Endothelial cell of umbilical vein (primary cell): ENCODE data around the gene SYNJ1. TPM values are rescaled to one million over a fixed set of nuclear protein-coding genes. Genes with fewer than 3 reads are reported as not detected.

Experiments
- BruUV-seq: library from RNA; stranded (reverse); fragments of 400-500 nt; replicated peaks from 2 replicates; lab custom pipeline; 2021; lab: Mats Ljungman, UMichigan
- CTCF ChIA-PET: fragments of 300-600, 350-600 bp; sonication (Branson Sonifier 250); formaldehyde crosslinking; loops from one replicate; lab custom pipeline; 2021; ENCODE audit warnings: antibody characterized with exemption, inconsistent platforms; lab: Charles Lee
- POLR2A ChIA-PET: fragments of 300-600, 350-600 bp; sonication (Branson Sonifier 250); formaldehyde crosslinking; loops from one replicate; lab custom pipeline; 2021; ENCODE audit warnings: antibody characterized with exemption, inconsistent platforms; lab: Charles Lee
- DNase-seq: peaks from one replicate; pipeline ENCODE4 v3.0.0-alpha.2; 2011; ENCODE audit warnings: low read depth, low spot score
- FAIRE-seq: peaks from 2 replicates; lab custom pipeline; 2011; peaks lifted over from hg19 to GRCh38; lab: Jason Lieb, UNC
- H2AFZ ChIP-seq: 2 replicates; pipeline ENCODE4 v1.6.0; 2012; ENCODE audit warnings: low read depth, low read length, control low read depth, inconsistent platforms
- H3K27ac ChIP-seq: 2 replicates; pipeline ENCODE4 v1.5.1; 2011; ENCODE audit warnings: low read depth, mild to moderate bottlenecking, control low read depth, low read length, moderate library complexity; ENCODE audit not compliant: insufficient read depth
- H3K27me3 ChIP-seq, 2 experiments: 2 replicates each; pipeline versions ENCODE4 v1.6.0 to v1.6.1; 2011; ENCODE audit warnings: low read length in 2 of 2, mixed read lengths in 1 of 2; ENCODE audit not compliant: control insufficient read depth in 2 of 2, insufficient read depth in 2 of 2
- H3K36me3 ChIP-seq, 2 experiments: 2 replicates in 1 of 2; 3 replicates in 1 of 2; pipeline ENCODE4 v1.5.1; 2011; ENCODE audit warnings: low read length in 2 of 2, mild to moderate bottlenecking in 1 of 2, moderate library complexity in 1 of 2; ENCODE audit not compliant: control insufficient read depth in 2 of 2, insufficient read depth in 2 of 2; ENCODE audit errors: extremely low read depth in 1 of 2
- H3K4me1 ChIP-seq: 3 replicates; pipeline ENCODE4 v1.5.1; 2011; ENCODE audit warnings: mild to moderate bottlenecking, low read length; ENCODE audit not compliant: control insufficient read depth, insufficient read depth; ENCODE audit errors: extremely low read depth
- H3K4me2 ChIP-seq: 2 replicates; pipeline ENCODE4 v1.6.1; 2011; ENCODE audit warnings: low read length, control low read depth, mixed read lengths; ENCODE audit not compliant: insufficient read depth
- H3K4me3 ChIP-seq, 3 experiments: fragments of 200-600 bp in 1 of 3; sonication (generic), shearing (Covaris generic) in 1 of 3; replicated peaks in 1 of 3; 2 replicates each; pipeline ENCODE4 v1.5.1; 2011 to 2016; ENCODE audit warnings: control low read depth in 3 of 3, low read length in 3 of 3, mild to moderate bottlenecking in 2 of 3, inconsistent platforms in 1 of 3, low read depth in 1 of 3, moderate library complexity in 1 of 3; ENCODE audit not compliant: insufficient read depth in 1 of 3
- H3K79me2 ChIP-seq: 2 replicates; pipeline ENCODE4 v1.6.0; 2012; ENCODE audit warnings: low read length, inconsistent platforms; ENCODE audit not compliant: control insufficient read depth, insufficient read depth
- H3K9ac ChIP-seq: replicated peaks from 2 replicates; pipeline ENCODE3; 2011; ENCODE audit warnings: low read length, control low read depth; ENCODE audit not compliant: insufficient read depth; ENCODE audit errors: extremely low read depth
- H3K9me1 ChIP-seq: replicated peaks from 3 replicates; pipeline ENCODE4 v1.6.0; 2011; ENCODE audit warnings: mild to moderate bottlenecking, low read length; ENCODE audit not compliant: control insufficient read depth, insufficient read depth; ENCODE audit errors: extremely low read depth
- H3K9me3 ChIP-seq: replicated peaks from 2 replicates; pipeline ENCODE4 v1.5.1; 2012; ENCODE audit warnings: low read length, inconsistent platforms; ENCODE audit not compliant: control insufficient read depth, insufficient read depth
- H4K20me1 ChIP-seq: replicated peaks from 2 replicates; pipeline ENCODE3; 2011; ENCODE audit warnings: mild to moderate bottlenecking, low read length; ENCODE audit not compliant: control insufficient read depth, insufficient read depth; ENCODE audit errors: extremely low read depth
- EZH2 ChIP-seq: IDR thresholded peaks from 2 replicates; pipeline ENCODE4 v1.6.1; 2012; ENCODE audit warnings: borderline replicate concordance, low read depth, mild to moderate bottlenecking, moderate library complexity, low read length, inconsistent platforms; ENCODE audit not compliant: severe bottlenecking
- FOS ChIP-seq: IDR thresholded peaks from 2 replicates; pipeline ENCODE4 v1.6.1; 2011; ENCODE audit warnings: mild to moderate bottlenecking, low read length, moderate library complexity, borderline replicate concordance; ENCODE audit not compliant: insufficient read depth
- GATA2 ChIP-seq: IDR thresholded peaks from 2 replicates; pipeline ENCODE4 v1.7.0; 2011; ENCODE audit warnings: low read depth, mild to moderate bottlenecking, moderate library complexity, mixed read lengths, low read length; ENCODE audit not compliant: insufficient read length, insufficient read depth
- JUN ChIP-seq: IDR thresholded peaks from 2 replicates; pipeline ENCODE4 v1.6.1; 2011; ENCODE audit warnings: borderline replicate concordance, low read depth; ENCODE audit not compliant: insufficient read length, insufficient read depth
- MYC ChIP-seq: IDR thresholded peaks from one replicate; pipeline ENCODE4 v1.6.1; 2011; ENCODE audit warnings: mild to moderate bottlenecking, low read depth, low read length
- POLR2A ChIP-seq: IDR thresholded peaks from 2 replicates; pipeline ENCODE4 v1.6.1; 2012; ENCODE audit warnings: low read depth, mild to moderate bottlenecking, control low read depth, low read length
- POLR2AphosphoS5 ChIP-seq: IDR thresholded peaks from 2 replicates; pipeline ENCODE4 v1.6.1; 2012; ENCODE audit warnings: low read depth, mild to moderate bottlenecking, control low read depth, low read length, moderate library complexity; ENCODE audit not compliant: insufficient read depth
- dilution Hi-C: fragments of 300-500 bp; cut with MboI; formaldehyde crosslinking; loops from one replicate; pipeline ENCODE4 v1.15.0; 2019; ENCODE audit warnings: low sequenced_read_pairs; ENCODE audit not compliant: extremely low pct_ligation_motif_present
- intact Hi-C: fragments of 100-400 bp; cut with micrococcal nuclease; formaldehyde crosslinking; loops from one replicate; pipeline ENCODE4 v1.10.0; 2022
- polyA plus RNA-seq, 4 experiments: library from polyadenylated mRNA; depleted of rRNA in 3 of 4; stranded (reverse) in 3 of 4; unstranded in 1 of 4; fragments of >200 nt; gene quantifications; 2 replicates each; pipeline versions ENCODE4 v1.2.1 to v1.2.3, GENCODE V29; 2011 to 2012; ENCODE audit warnings: missing spikeins in 1 of 4
- total RNA-seq: library from RNA; stranded (reverse); gene quantifications from 2 replicates; pipeline ENCODE4 v1.2.3, GENCODE V29; 2021
- TF ChIP-seq, protein P1 (sequence below): IDR thresholded peaks from 2 replicates; pipeline ENCODE4 v1.6.1; 2011; ENCODE audit not compliant: insufficient read depth, insufficient read length
- TF ChIP-seq, protein P2 (sequence below), 2 donors: IDR thresholded peaks; 1 replicate in 1 of 2; 2 replicates in 1 of 2; pipeline ENCODE4 v1.5.1; 2011; ENCODE audit warnings: low read length in 2 of 2, mild to moderate bottlenecking in 2 of 2, moderate library complexity in 2 of 2, control low read depth in 1 of 2, inconsistent platforms in 1 of 2, low read depth in 1 of 2; ENCODE audit not compliant: insufficient read depth in 1 of 2; ENCODE audit errors: extremely low read depth in 1 of 2

SYNJ1 gene
- total and polyA plus RNA-seq, 2 donors (not counting 3 experiments of a cell fraction or from before 2014, with no cell fraction given) = 5.9 to 17.0 TPM

DNA sequence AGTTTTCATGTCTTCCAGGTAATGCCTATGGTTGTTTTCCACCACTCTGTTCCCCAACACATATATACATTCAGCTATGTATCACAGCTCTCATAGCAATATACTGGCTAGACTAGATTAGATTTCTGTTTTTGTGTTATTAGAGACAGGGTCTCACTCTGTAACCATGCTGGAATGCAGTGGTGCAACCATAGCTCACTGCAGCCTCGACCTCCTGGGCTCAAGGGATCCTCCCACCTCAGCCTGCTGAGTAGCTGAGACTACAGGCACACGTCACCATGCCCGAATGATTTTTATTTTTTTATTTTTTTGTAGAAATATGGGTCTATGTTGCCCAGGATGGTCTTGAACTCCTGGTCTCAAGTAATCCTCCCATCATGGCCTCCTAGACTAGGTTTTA lies 37.7 kb downstream of the SYNJ1 start:
- no peak for DNase-seq
- H3K4me3 ChIP-seq = no peak overlapping the region
- TF ChIP-seq GATA2 (no peak), JUN (no peak), MYC (no peak), POLR2A (no peak)
- dilution Hi-C loops (no loop called here), intact Hi-C loops (no loop called here)
- H3K4me2 ChIP-seq = no peak overlapping the region
- peaks cover 0 to 4% of the 10 kb centered on the region in 2 experiments for H3K36me3 ChIP-seq
- POLR2A ChIA-PET = no interaction called here
- H3K27ac ChIP-seq = no peak overlapping the region
- no peaks in the 10 kb centered on the region for H4K20me1 ChIP-seq
- no TSS peak for BruUV-seq
- H3K4me1 ChIP-seq = peaks cover 12% of the 10 kb centered on the region
- no peaks in the 10 kb centered on the region for H3K79me2 ChIP-seq
- no peaks in the 10 kb centered on the region for H3K27me3 ChIP-seq
- H2AFZ ChIP-seq = no peak overlapping the region
- CTCF ChIA-PET = interaction anchor here (0.6 to 1.2 kb wide), 2 partner anchors 11 to 136 kb away, joined by 3 to 4 read pairs; no protein-coding TSS in a partner anchor
- no peak for FAIRE-seq
- H3K9me3 ChIP-seq = no peaks in the 10 kb centered on the region
- no peak overlapping the region for H3K9ac ChIP-seq
- H3K9me1 ChIP-seq = no peaks in the 10 kb centered on the region

DNA sequence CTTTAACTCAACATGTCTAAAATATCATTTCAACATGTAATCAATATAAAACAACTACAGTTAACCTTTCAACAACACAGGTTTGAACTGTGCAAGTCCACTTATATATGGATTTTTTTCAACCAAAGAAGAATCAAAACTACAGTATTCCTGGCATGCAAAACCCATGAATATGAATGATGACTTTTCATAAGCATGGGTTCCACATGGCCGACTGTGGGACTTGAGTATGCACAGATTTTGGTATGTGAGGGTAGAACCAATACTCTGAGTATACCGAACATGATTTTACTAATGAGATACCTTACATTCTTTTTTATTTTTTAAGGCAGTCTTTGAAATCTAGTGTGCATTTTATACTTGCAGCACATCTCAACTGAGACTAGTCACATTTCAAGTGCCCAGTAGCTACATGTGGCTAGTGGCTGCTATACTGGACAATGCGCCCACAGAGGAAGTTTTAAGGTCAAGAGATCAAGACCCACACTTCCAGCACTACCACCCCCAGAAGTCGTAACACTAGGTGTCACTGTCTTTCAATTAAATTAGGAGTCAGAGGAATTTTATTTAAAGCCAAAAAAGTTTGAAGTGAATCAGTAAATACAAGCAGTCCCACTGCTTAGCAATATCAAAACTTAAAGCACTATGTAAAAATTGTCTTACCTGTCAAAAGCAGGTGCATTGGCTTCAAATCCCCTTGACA lies 40.0 kb downstream of the SYNJ1 start:
- ChIA-PET CTCF (interaction anchor here (0.9 to 1.3 kb wide), 3 partner anchors 28 to 145 kb away, joined by 3 to 4 read pairs (median 3); no protein-coding TSS in a partner anchor), POLR2A (no interaction called here)
- Histone ChIP-seq H3K79me2 (no peaks in the 10 kb centered on the region), H3K4me3 (no peak overlapping the region), H3K9ac (no peak overlapping the region), H3K27ac (no peak overlapping the region), H3K9me1 (no peaks in the 10 kb centered on the region), H2AFZ (no peak overlapping the region), H3K4me1 (peaks cover 7% of the 10 kb centered on the region), H4K20me1 (no peaks in the 10 kb centered on the region), H3K27me3 (no peaks in the 10 kb centered on the region), H3K4me2 (no peak overlapping the region), H3K9me3 (no peaks in the 10 kb centered on the region), H3K36me3 (peaks cover 0 to 4% of the 10 kb centered on the region in 2 experiments)
- FAIRE-seq (no peak), DNase-seq (peak; percentile 69)
- no peak for TF ChIP-seq FOS
- TF ChIP-seq, protein P1, sequence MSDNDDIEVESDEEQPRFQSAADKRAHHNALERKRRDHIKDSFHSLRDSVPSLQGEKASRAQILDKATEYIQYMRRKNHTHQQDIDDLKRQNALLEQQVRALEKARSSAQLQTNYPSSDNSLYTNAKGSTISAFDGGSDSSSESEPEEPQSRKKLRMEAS = no peak
- no peak for TF ChIP-seq EZH2
- TF ChIP-seq GATA2 = no peak
- TF ChIP-seq POLR2A = no peak
- TF ChIP-seq POLR2AphosphoS5 = no peak
- TF ChIP-seq, protein P2, sequence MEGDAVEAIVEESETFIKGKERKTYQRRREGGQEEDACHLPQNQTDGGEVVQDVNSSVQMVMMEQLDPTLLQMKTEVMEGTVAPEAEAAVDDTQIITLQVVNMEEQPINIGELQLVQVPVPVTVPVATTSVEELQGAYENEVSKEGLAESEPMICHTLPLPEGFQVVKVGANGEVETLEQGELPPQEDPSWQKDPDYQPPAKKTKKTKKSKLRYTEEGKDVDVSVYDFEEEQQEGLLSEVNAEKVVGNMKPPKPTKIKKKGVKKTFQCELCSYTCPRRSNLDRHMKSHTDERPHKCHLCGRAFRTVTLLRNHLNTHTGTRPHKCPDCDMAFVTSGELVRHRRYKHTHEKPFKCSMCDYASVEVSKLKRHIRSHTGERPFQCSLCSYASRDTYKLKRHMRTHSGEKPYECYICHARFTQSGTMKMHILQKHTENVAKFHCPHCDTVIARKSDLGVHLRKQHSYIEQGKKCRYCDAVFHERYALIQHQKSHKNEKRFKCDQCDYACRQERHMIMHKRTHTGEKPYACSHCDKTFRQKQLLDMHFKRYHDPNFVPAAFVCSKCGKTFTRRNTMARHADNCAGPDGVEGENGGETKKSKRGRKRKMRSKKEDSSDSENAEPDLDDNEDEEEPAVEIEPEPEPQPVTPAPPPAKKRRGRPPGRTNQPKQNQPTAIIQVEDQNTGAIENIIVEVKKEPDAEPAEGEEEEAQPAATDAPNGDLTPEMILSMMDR (IDR thresholded peaks at IDR 0.05; ENCODE audit: extremely low read depth in 1 of 2, insufficient read depth in 1 of 2, low read depth in 1 of 2, low read length in 2 of 2) = no peak
- TF ChIP-seq MYC = no peak
- TF ChIP-seq JUN = no peak
- intact Hi-C loops = loop anchor here (1.0 kb wide), 3 partner anchors 40 to 139 kb away; partner anchors contain the start of gene PAXBP1
- BruUV-seq = no TSS peak
- dilution Hi-C loops = no loop called here
